Loucy (cell line): Measurements from ENCODE around the gene RLIM.

Experiments used
- CTCF ChIP-seq: fragments of 200-600 bp; sonication (generic); conservative IDR thresholded peaks from 2 replicates; pipeline ENCODE4 v1.5.1; 2014; ENCODE audit warnings: mild to moderate bottlenecking, antibody characterized with exemption, low read length
- EZH2phosphoT487 ChIP-seq: fragments of 200-600 bp; IDR thresholded peaks from 2 replicates; pipeline ENCODE4 v1.6.1; 2018; ENCODE audit warnings: antibody characterized with exemption, mild to moderate bottlenecking, moderate library complexity, borderline replicate concordance

GRCh38 chrX:74546984-74547383 is 67.4 kb downstream of the RLIM start:
- TF ChIP-seq EZH2phosphoT487 (no peak), CTCF (no peak)
